ENCODE measurements around the gene IKZF1.

IKZF1 gene

DNA sequence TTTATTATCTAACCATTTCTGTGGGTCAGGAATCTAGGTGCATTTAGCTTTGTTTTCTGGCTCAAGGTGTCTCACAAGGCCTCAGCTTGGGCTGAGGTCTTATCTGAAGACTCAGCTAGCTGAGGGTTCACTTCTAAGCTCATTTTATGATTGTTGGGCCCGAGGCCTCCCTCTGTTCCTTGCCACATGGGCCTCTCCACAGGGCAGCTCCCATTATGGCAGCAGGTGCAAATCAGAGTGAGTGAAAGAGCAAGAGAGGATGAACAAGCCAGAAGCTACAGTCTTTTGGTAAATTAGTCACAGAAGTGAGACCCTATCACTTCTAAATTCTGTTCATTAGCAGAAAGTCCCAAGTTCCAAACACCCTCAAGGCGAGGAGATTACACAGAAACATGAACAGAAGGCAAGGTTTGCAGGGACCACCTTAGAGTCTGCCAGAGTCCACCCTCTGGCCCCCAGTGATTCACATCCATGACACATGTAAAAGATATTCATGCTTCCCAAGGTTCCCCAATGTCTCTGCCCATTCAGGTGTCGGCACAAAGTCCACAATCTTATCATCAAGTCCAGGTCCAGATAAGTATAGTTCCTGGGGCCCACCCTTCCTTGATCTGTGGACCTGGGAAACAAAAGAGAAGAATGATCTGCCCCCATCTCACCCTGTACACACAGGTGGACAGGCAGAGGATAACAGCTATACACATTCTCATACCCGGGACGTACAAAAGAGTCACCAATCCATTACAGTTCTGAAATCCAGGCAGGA, 121.9 kb downstream of the IKZF1 start:
- H3K9ac ChIP-seq (ENCODE audit: low read length), result no peak overlapping the region
- no peaks in the 10 kb centered on the region for H3K27me3 ChIP-seq (ENCODE audit: control insufficient read depth, insufficient read depth, low read length)
- no peaks in the 10 kb centered on the region for H3K4me1 ChIP-seq (ENCODE audit: control insufficient read depth, insufficient read depth, low read length)
- H3K27ac ChIP-seq (ENCODE audit: low read depth, low read length), result no peak overlapping the region
- no peaks in the 10 kb centered on the region for H3K36me3 ChIP-seq (ENCODE audit: control insufficient read depth, insufficient read depth, low read length)
- H3K4me3 ChIP-seq (ENCODE audit: low read length), result no peak overlapping the region

DNA sequence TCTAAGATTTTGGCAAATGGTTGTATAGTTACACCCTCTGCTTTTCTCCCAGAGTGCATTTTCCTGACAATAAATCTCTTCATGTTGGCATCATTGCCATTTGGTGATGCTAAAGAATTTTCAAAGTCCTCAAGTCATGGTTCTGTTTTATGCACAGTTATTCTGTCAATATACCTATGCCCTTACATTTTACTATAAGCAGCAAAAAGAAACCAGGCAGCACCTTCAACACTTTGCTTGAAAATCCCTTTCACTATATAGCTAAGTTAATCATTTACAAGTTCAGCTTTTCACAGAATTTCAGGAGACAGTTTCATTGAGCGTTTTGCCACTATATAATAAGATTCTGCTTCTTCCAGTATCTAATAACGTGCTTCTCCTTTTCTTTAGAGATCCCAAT, 123.0 kb downstream of the IKZF1 start:
- Histone ChIP-seq H3K4me3 (ENCODE audit: low read length) (no peak overlapping the region), H3K27me3 (ENCODE audit: control insufficient read depth, insufficient read depth, low read length) (no peaks in the 10 kb centered on the region), H3K4me1 (ENCODE audit: control insufficient read depth, insufficient read depth, low read length) (no peaks in the 10 kb centered on the region), H3K36me3 (ENCODE audit: control insufficient read depth, insufficient read depth, low read length) (no peaks in the 10 kb centered on the region), H3K27ac (ENCODE audit: low read depth, low read length) (no peak overlapping the region), H3K9ac (ENCODE audit: low read length) (no peak overlapping the region)

DNA sequence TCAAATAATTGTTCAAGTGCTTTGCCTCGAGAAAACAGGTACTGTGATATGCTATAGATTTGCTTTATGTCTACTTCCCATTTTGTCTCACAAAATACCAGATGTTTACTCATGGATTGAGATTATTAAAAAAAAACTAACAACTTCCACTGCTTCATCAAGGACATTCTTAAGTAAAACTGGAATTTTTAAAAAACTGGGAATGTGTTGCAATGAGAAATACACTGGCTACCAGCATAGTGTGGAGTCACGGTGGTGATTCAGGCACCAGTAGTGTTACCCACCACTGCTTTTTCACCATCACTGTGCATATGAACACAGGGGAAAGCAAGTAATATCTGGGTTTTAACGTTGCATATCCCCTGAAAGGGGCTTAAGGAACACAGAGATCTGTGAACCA, 124.4 kb downstream of the IKZF1 start:
- no peaks in the 10 kb centered on the region for H3K4me1 ChIP-seq (ENCODE audit: control insufficient read depth, insufficient read depth, low read length)
- no peak overlapping the region for H3K4me3 ChIP-seq (ENCODE audit: low read length)
- no peak overlapping the region for H3K27ac ChIP-seq (ENCODE audit: low read depth, low read length)
- H3K9ac ChIP-seq (ENCODE audit: low read length), result no peak overlapping the region
- H3K27me3 ChIP-seq (ENCODE audit: control insufficient read depth, insufficient read depth, low read length), result no peaks in the 10 kb centered on the region
- no peaks in the 10 kb centered on the region for H3K36me3 ChIP-seq (ENCODE audit: control insufficient read depth, insufficient read depth, low read length)

DNA sequence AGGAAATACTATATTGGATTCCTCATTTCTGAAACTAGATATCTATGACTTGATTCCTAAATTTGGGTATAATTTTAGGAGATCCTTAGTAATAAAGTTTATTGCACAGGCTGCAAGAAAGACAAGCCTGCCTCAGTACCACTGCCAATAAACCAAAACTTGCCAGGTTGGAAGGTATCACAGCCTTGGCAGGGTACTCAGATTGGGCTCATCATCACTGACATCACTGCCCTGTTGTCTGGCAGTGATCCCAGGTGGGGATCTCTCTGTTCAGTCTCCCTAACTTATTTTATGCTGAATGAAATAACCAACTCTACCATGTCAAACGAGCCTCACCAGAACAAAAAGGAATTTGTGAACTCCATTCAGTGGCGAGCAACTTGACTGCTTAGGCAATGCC, 126.8 kb downstream of the IKZF1 start:
- H3K4me1 ChIP-seq (ENCODE audit: control insufficient read depth, insufficient read depth, low read length), result no peaks in the 10 kb centered on the region
- no peak overlapping the region for H3K4me3 ChIP-seq (ENCODE audit: low read length)
- no peak overlapping the region for H3K9ac ChIP-seq (ENCODE audit: low read length)
- H3K27ac ChIP-seq (ENCODE audit: low read depth, low read length), result no peak overlapping the region
- H3K27me3 ChIP-seq (ENCODE audit: control insufficient read depth, insufficient read depth, low read length), result no peaks in the 10 kb centered on the region
- H3K36me3 ChIP-seq (ENCODE audit: control insufficient read depth, insufficient read depth, low read length), result no peaks in the 10 kb centered on the region

DNA sequence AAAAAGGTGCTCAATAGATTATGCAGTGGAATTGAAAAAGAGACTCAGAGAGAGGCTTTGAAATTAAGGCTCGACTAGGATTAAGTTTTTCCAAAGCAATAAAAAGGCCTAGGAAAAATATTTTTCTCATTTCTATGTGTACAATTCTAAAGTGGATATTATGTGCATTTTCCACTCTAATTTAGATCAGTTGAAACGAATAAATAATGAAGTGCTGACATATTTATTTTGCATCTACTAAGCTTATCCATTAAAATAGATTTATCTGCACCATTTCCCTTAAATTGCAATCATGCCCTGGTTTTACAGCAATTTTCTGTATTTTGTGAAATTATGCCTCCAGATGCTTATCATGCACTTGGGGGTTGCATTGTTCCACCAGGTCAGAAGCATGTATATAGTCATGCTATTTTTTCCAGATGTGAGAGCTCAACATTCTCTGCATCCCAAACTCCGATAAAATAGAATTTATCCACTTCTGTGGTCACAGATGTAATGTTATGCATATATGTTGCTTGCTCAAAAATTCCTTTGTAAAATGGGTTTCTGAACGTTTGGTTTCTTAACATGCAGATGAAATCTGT, 127.3 kb downstream of the IKZF1 start:
- Histone ChIP-seq H3K4me1 (ENCODE audit: control insufficient read depth, insufficient read depth, low read length) (no peaks in the 10 kb centered on the region), H3K4me3 (ENCODE audit: low read length) (no peak overlapping the region), H3K27me3 (ENCODE audit: control insufficient read depth, insufficient read depth, low read length) (no peaks in the 10 kb centered on the region), H3K36me3 (ENCODE audit: control insufficient read depth, insufficient read depth, low read length) (no peaks in the 10 kb centered on the region), H3K27ac (ENCODE audit: low read depth, low read length) (no peak overlapping the region), H3K9ac (ENCODE audit: low read length) (no peak overlapping the region)

DNA sequence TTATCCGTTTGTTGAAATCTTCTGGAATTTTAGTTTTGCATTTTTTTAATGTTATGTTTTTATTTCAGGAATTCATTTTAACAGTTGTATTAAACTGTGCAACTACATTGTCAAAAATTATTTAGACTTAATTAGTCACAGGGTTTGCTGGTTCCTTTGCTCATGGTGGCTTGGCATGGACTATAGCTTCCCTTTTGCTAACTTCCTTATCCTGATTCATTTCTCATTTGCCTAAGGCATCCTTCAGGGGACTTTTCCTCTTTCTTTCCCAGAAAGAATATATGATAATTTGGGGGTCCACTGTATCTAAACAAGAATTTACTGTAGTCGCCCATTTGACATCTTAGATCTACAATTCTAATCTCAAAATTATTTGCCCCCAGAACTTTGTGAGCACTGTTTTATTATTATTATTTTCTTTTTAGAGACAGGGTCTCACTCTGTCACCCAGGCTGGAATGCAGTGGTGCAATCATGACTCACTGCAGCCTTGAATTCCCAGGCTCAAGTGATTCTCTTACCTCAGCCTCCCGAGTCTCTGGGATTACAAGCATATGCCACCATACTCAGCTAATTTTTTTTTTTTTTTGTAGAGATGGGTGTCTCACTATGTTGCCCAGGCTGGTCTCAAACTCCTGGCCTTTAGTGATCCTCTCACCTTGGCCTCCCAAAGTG, 131.8 kb downstream of the IKZF1 start:
- Histone ChIP-seq H3K9ac (ENCODE audit: low read length) (no peak overlapping the region), H3K27ac (ENCODE audit: low read depth, low read length) (no peak overlapping the region), H3K4me3 (ENCODE audit: low read length) (no peak overlapping the region), H3K36me3 (ENCODE audit: control insufficient read depth, insufficient read depth, low read length) (peaks cover 2% of the 10 kb centered on the region), H3K27me3 (ENCODE audit: control insufficient read depth, insufficient read depth, low read length) (no peaks in the 10 kb centered on the region), H3K4me1 (ENCODE audit: control insufficient read depth, insufficient read depth, low read length) (no peaks in the 10 kb centered on the region)

DNA sequence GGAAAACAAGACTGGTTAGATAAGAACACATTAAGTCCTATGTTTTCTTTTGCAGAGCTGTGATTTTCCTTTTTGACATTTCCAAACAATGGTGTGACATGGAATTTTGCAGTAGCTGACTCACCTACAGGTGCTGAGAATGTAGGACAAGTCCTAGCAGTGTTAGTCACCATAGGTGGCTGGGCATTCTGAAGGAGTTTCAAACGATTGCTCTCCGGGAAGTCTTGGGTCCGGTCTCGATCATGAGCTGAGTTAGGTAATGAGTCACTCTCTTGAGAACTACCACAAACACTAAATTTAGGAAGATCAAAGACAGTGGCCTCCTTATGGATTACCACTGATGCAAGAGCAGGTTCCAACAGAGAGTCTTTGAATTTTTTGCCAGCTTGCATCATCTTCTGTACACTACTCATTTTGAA, 142.0 kb downstream of the IKZF1 start:
- H3K27ac ChIP-seq (ENCODE audit: low read depth, low read length), result no peak overlapping the region
- no peak overlapping the region for H3K4me3 ChIP-seq (ENCODE audit: low read length)
- H3K27me3 ChIP-seq (ENCODE audit: control insufficient read depth, insufficient read depth, low read length), result no peaks in the 10 kb centered on the region
- no peaks in the 10 kb centered on the region for H3K36me3 ChIP-seq (ENCODE audit: control insufficient read depth, insufficient read depth, low read length)
- no peak overlapping the region for H3K9ac ChIP-seq (ENCODE audit: low read length)
- H3K4me1 ChIP-seq (ENCODE audit: control insufficient read depth, insufficient read depth, low read length), result peaks cover 2% of the 10 kb centered on the region

DNA sequence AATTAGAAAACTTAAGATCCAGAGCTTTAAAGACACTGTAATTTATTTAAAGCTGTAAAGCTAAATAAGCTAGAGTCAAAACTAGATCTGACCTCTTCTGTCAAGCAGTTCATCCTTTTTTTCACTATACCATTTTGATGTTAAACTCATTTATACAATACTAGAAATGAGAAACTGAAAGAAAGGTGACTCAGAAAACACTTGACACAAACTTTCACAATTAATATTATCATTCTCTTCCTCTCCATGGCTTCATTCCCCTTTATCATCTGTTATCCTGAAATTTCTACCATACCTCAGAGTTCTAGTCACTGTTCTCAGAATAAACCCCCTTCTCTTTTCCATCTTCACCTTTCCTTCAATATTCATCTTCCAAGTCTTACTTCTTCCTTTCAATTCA, 144.3 kb downstream of the IKZF1 start:
- H3K36me3 ChIP-seq (ENCODE audit: control insufficient read depth, insufficient read depth, low read length), result no peaks in the 10 kb centered on the region
- H3K27me3 ChIP-seq (ENCODE audit: control insufficient read depth, insufficient read depth, low read length), result no peaks in the 10 kb centered on the region
- no peak overlapping the region for H3K9ac ChIP-seq (ENCODE audit: low read length)
- no peak overlapping the region for H3K27ac ChIP-seq (ENCODE audit: low read depth, low read length)
- H3K4me1 ChIP-seq (ENCODE audit: control insufficient read depth, insufficient read depth, low read length), result peaks cover 2% of the 10 kb centered on the region
- H3K4me3 ChIP-seq (ENCODE audit: low read length), result no peak overlapping the region

DNA sequence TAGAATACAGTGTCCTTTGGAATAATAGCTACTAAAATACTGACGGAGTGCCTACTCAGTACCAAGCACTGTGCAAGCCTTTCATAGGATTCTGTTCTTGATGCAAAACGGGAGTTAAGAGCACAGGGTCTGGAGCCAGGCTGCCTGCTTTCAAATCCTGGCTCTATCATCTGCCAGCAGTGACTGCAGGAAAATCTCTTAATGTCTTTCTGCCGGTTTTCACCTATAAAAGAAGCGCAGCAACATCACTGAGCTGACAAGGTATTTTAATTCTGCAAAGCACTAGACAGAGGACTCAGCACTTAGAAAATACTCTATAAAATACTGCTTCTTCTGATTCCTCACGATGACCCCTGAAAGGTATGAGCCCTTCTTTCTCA, 145.0 kb downstream of the IKZF1 start:
- no peaks in the 10 kb centered on the region for H3K27me3 ChIP-seq (ENCODE audit: control insufficient read depth, insufficient read depth, low read length)

DNA sequence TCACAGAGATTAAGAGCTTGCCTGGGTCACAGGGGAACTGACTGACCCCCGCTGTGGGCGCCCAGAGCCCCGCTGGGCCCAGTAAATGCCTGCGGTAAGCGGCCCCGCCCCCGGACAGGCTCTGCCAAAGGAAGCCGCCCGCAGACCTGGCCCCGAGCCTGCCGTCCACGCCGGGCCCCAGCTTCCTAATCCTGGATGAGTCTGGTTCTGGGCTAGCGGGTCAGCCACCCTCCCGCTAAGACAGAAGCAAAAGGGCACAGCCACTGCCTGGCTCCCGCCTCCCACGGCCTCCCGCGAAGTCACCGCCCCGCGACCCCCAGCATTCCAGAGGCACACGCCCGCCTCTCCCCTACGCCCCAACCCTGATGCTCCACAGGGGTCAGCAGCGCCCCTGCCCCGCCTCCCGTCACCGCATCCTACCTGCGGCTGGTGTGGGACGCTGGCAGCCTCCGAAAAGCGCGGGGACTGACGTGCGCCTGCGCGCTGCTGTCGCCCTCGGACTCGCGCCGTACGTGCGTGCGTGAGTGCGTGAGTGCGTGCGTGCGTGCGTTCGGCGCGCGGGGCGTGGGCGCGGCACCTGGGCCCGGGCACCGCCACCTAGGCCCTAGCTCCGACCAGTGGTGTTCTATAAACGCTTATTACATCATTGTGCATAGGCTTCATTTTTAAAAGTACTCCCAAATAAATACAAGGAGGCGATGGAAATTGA, 145.5 kb downstream of the IKZF1 start, which contains the start of gene FIGNL1:
Gene FIGNL1 (minus strand): TSS at position 470 of the 709 bp plus-strand sequence. CDS start 3,063 bp downstream, outside the sequence.
- Histone ChIP-seq H3K4me3 (ENCODE audit: low read length) (peak within 1 kb of the TSS; percentile 90), H3K4me1 (ENCODE audit: control insufficient read depth, insufficient read depth, low read length) (peaks cover 2% of the 10 kb centered on the region), H3K9ac (ENCODE audit: low read length) (no peak within 1 kb of the TSS), H3K27me3 (ENCODE audit: control insufficient read depth, insufficient read depth, low read length) (no peaks in the 10 kb centered on the region), H3K27ac (ENCODE audit: low read depth, low read length) (peak within 1 kb of the TSS; percentile 70), H3K36me3 (ENCODE audit: control insufficient read depth, insufficient read depth, low read length) (no peaks in the 10 kb centered on the region)

More for the DNA sequence above, 145.0 kb downstream of the IKZF1 start:
- peak overlapping the region; percentile 90 for H3K4me3 ChIP-seq (ENCODE audit: low read length)
- H3K9ac ChIP-seq (ENCODE audit: low read length), result no peak overlapping the region
- peaks cover 2% of the 10 kb centered on the region for H3K4me1 ChIP-seq (ENCODE audit: control insufficient read depth, insufficient read depth, low read length)
- no peak overlapping the region for H3K27ac ChIP-seq (ENCODE audit: low read depth, low read length)
- H3K36me3 ChIP-seq (ENCODE audit: control insufficient read depth, insufficient read depth, low read length), result no peaks in the 10 kb centered on the region

DNA sequence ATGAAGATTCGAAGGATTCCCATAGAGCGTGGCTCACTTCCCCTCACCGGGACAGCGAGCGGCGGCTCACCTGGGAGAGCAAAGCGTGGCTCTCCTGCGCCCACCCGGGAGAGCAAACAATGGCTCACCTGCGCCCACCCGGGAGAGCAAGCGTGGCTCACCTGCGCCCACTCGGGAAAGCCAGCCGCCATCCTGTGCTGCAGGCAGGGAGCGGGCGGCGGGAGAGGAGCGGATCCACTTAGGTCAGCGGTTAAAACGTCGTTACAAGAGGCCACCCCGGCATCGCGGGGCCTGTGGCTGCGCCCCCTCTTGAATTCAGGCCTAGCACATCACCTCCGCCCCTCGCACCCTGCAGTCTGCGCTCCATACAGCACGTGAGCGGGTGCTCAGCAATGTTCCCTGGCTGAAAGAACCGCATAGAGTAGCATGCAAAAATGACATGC, 146.1 kb downstream of the IKZF1 start:
- Histone ChIP-seq H3K4me1 (ENCODE audit: control insufficient read depth, insufficient read depth, low read length) (peaks cover 2% of the 10 kb centered on the region), H3K36me3 (ENCODE audit: control insufficient read depth, insufficient read depth, low read length) (no peaks in the 10 kb centered on the region), H3K27me3 (ENCODE audit: control insufficient read depth, insufficient read depth, low read length) (no peaks in the 10 kb centered on the region), H3K9ac (ENCODE audit: low read length) (no peak overlapping the region), H3K4me3 (ENCODE audit: low read length) (peak overlapping the region; percentile 90), H3K27ac (ENCODE audit: low read depth, low read length) (peak overlapping the region; percentile 70)

Data from rectal smooth muscle tissue (tissue), 1 donor.